OCI-LY1 (cell line): ENCODE data around the gene TIMM44.

Source experiments
- H2AFZ ChIP-seq: fragments of 200-600 bp; sonication (generic), shearing (Covaris generic); 2 replicates; pipeline ENCODE4 v1.6.0; 2014; ENCODE audit warnings: antibody characterized with exemption, mild to moderate bottlenecking, low read length
- H3F3A ChIP-seq: fragments of 200-600 bp; sonication (generic), shearing (Covaris generic); 2 replicates; pipeline ENCODE4 v1.6.0; 2014; ENCODE audit warnings: mild to moderate bottlenecking, antibody characterized with exemption, low read length, moderate library complexity; ENCODE audit not compliant: insufficient read depth
- H3K27ac ChIP-seq: fragments of 200-600 bp; sonication (generic); 2 replicates; pipeline ENCODE4 v1.5.1; 2014; ENCODE audit warnings: low read length, mixed run types, mild to moderate bottlenecking, low read depth; ENCODE audit not compliant: poor library complexity, severe bottlenecking
- H3K27me3 ChIP-seq: fragments of 200-600 bp; sonication (generic); 2 replicates; pipeline ENCODE4 v1.6.0; 2014; ENCODE audit warnings: antibody characterized with exemption, mild to moderate bottlenecking, low read length, moderate library complexity; ENCODE audit not compliant: insufficient read depth
- H3K36me3 ChIP-seq: fragments of 200-600 bp; sonication (generic); 2 replicates; pipeline ENCODE4 v1.6.1; 2014; ENCODE audit warnings: mild to moderate bottlenecking, antibody characterized with exemption, low read length, moderate library complexity, mixed read lengths; ENCODE audit not compliant: insufficient read depth
- H3K4me1 ChIP-seq: fragments of 200-600 bp; sonication (generic); 2 replicates; pipeline ENCODE4 v1.5.1; 2014; ENCODE audit warnings: mild to moderate bottlenecking, low read length, moderate library complexity; ENCODE audit not compliant: insufficient read depth, severe bottlenecking
- H3K4me2 ChIP-seq: fragments of 200-600 bp; sonication (generic), shearing (Covaris generic); 2 replicates; pipeline ENCODE4 v1.6.1; 2014; ENCODE audit warnings: low read length
- H3K4me3 ChIP-seq: fragments of 200-600 bp; sonication (generic); 2 replicates; pipeline ENCODE4 v1.5.1; 2014; ENCODE audit warnings: low read length, low read depth, mild to moderate bottlenecking, mixed read lengths; ENCODE audit not compliant: poor library complexity, severe bottlenecking
- H3K79me2 ChIP-seq: fragments of 200-600 bp; shearing (Covaris generic); 2 replicates; pipeline ENCODE4 v1.6.1; 2016; ENCODE audit warnings: mixed run types, low read length, mixed read lengths; ENCODE audit not compliant: insufficient read depth
- H3K9ac ChIP-seq: fragments of 200-600 bp; sonication (generic), shearing (Covaris generic); 2 replicates; pipeline ENCODE4 v1.6.1; 2014; ENCODE audit warnings: mild to moderate bottlenecking, low read length, mixed read lengths
- H3K9me2 ChIP-seq: fragments of 200-600 bp; sonication (generic), shearing (Covaris generic); 2 replicates; pipeline ENCODE4 v1.6.1; 2014; ENCODE audit warnings: low read depth, mild to moderate bottlenecking, low read length, mixed read lengths
- H3K9me3 ChIP-seq: fragments of 200-600 bp; shearing (Covaris generic); 2 replicates; pipeline ENCODE4 v1.6.1; 2014; ENCODE audit warnings: low read length, mixed read lengths
- H4K20me1 ChIP-seq: fragments of 200-600 bp; sonication (generic), shearing (Covaris generic); 2 replicates; pipeline ENCODE4 v1.6.0; 2016; ENCODE audit warnings: mild to moderate bottlenecking, low read length; ENCODE audit not compliant: insufficient read depth
- CTCF ChIP-seq: fragments of 200-600 bp; sonication (generic), shearing (Covaris generic); IDR thresholded peaks from 2 replicates; pipeline ENCODE4 v1.5.1; 2017; ENCODE audit warnings: mild to moderate bottlenecking, antibody characterized with exemption, low read length, moderate library complexity, mixed read lengths
- EZH2 ChIP-seq: fragments of 200-600 bp; sonication (generic), shearing (Covaris generic); IDR thresholded peaks from 2 replicates; pipeline ENCODE4 v1.8.0; 2017; ENCODE audit warnings: borderline replicate concordance, mixed run types, mild to moderate bottlenecking, antibody characterized with exemption, low read length, moderate library complexity, mixed read lengths

The TIMM44 gene

GRCh38 chr19:7904074-7905020 is 39.1 kb downstream of the TIMM44 start:
- peak overlapping the region; percentile 99 for H3K4me2 ChIP-seq
- H3K4me1 ChIP-seq, result peaks cover 22% of the 10 kb centered on the region
- H3K27me3 ChIP-seq, result no peaks in the 10 kb centered on the region
- peaks cover 8% of the 10 kb centered on the region; the same call in 1 of the 2 replicates for H3K36me3 ChIP-seq
- no peaks in the 10 kb centered on the region for H3K9me3 ChIP-seq
- no peak for TF ChIP-seq CTCF
- no peak for TF ChIP-seq EZH2
- H3K4me3 ChIP-seq, result peak overlapping the region; percentile 99
- no peaks in the 10 kb centered on the region for H4K20me1 ChIP-seq
- H3K9ac ChIP-seq, result peak overlapping the region; percentile 96
- H3F3A ChIP-seq, result no peaks in the 10 kb centered on the region
- no peaks in the 10 kb centered on the region for H3K9me2 ChIP-seq
- H3K27ac ChIP-seq, result peak overlapping the region; percentile 25
- H3K79me2 ChIP-seq, result peaks cover 9% of the 10 kb centered on the region
- no peak overlapping the region for H2AFZ ChIP-seq

GRCh38 chr19:7903244-7904073 is 40.0 kb downstream of the TIMM44 start, which contains the start of gene MAP2K7:
Gene MAP2K7 (plus strand): TSS chr19:7903877. CDS start chr19:7903945, 68 bp downstream.
- peaks cover 9% of the 10 kb centered on the region for H3K79me2 ChIP-seq
- H3K9ac ChIP-seq, result peak within 1 kb of the TSS; percentile 96
- peak within 1 kb of the TSS; percentile 99 for H3K4me3 ChIP-seq
- no peaks in the 10 kb centered on the region for H3K27me3 ChIP-seq
- H2AFZ ChIP-seq, result no peak within 1 kb of the TSS
- H3K9me3 ChIP-seq, result no peaks in the 10 kb centered on the region
- H4K20me1 ChIP-seq, result no peaks in the 10 kb centered on the region
- H3K27ac ChIP-seq, result peak within 1 kb of the TSS; percentile 25
- peaks cover 22% of the 10 kb centered on the region for H3K4me1 ChIP-seq
- peak; percentile 84 for TF ChIP-seq CTCF
- no peak for TF ChIP-seq EZH2
- H3K4me2 ChIP-seq, result peak within 1 kb of the TSS; percentile 99
- peaks cover 8% of the 10 kb centered on the region; the same call in 1 of the 2 replicates for H3K36me3 ChIP-seq
- H3K9me2 ChIP-seq, result no peaks in the 10 kb centered on the region
- no peaks in the 10 kb centered on the region for H3F3A ChIP-seq

GRCh38 chr19:7902796-7903243 is 40.6 kb downstream of the TIMM44 start:
- Histone ChIP-seq H3F3A (no peaks in the 10 kb centered on the region), H3K4me3 (peak overlapping the region; percentile 69), H3K4me1 (peaks cover 22% of the 10 kb centered on the region), H3K4me2 (peak overlapping the region; percentile 83), H3K27me3 (no peaks in the 10 kb centered on the region), H3K36me3 (peaks cover 8% of the 10 kb centered on the region; the same call in 1 of the 2 replicates), H4K20me1 (no peaks in the 10 kb centered on the region), H2AFZ (no peak overlapping the region), H3K27ac (no peak overlapping the region), H3K9me2 (no peaks in the 10 kb centered on the region), H3K9ac (peak overlapping the region; percentile 75), H3K9me3 (no peaks in the 10 kb centered on the region), H3K79me2 (peaks cover 9% of the 10 kb centered on the region)
- no peak for TF ChIP-seq EZH2
- TF ChIP-seq CTCF, result no peak
